Colonic mucosa (tissue), 4 donors: ENCODE results near the gene SELP. TPM values are rescaled to one million over a fixed set of nuclear protein-coding genes. Genes with fewer than 3 reads are reported as not detected.
A peak's percentile ranks its signal among the peaks of the same experiment; 100 is the strongest.

Experiments used
- DNase-seq: peaks from one replicate; pipeline ENCODE4 v3.0.0-alpha.2; 2020
- H3K27ac ChIP-seq: fragments of 200-600 bp; one replicate; pipeline ENCODE4 v1.8.0; 2021
- H3K27me3 ChIP-seq: fragments of 200-600 bp; one replicate; pipeline ENCODE4 v1.8.0; 2021
- H3K36me3 ChIP-seq: fragments of 200-600 bp; one replicate; pipeline ENCODE4 v1.8.0; 2021
- H3K4me1 ChIP-seq: fragments of 200-600 bp; one replicate; pipeline ENCODE4 v1.8.0; 2021; ENCODE audit warnings: mild to moderate bottlenecking
- H3K4me3 ChIP-seq: fragments of 200-600 bp; one replicate; pipeline ENCODE4 v1.8.0; 2021
- H3K9ac ChIP-seq, 2 donors: one replicate each; pipeline ENCODE4 v1.7.0; 2013; ENCODE audit warnings: control low read depth in 2 of 2, low read depth in 2 of 2, low read length in 2 of 2
- H3K9me3 ChIP-seq: fragments of 200-600 bp; one replicate; pipeline ENCODE4 v1.8.0; 2021
- CTCF ChIP-seq: fragments of 200-600 bp; IDR thresholded peaks from one replicate; pipeline ENCODE4 v1.8.0; 2022; ENCODE audit warnings: antibody characterized with exemption, mild to moderate bottlenecking
- intact Hi-C: fragments of 100-400 bp; cut with DNase I; formaldehyde crosslinking; loops from one replicate; pipeline ENCODE4 v1.14.1; 2022
- total RNA-seq, 2 donors: library from RNA; stranded (reverse); fragmentation: NEBNext Ultra II Directional in 1 of 2; extraction: Animal tissue kit (Norgen Biotek cat#: 25700) in 1 of 2; gene quantifications; one replicate each; pipeline ENCODE4 v1.2.1, GENCODE V29; 2021
- donor health status: healthy.
- donor health status: DM: no; HTN: no; CAD: no.
- donor health status: DM: no; HTN: no; CAD: no.

Gene SELP
- total RNA-seq, 2 donors from 2014 or later: 2.6 to 3.3 TPM

GRCh38 chr1:169586067-169586394, 43.9 kb downstream of the SELP start:
- Histone ChIP-seq H3K27ac (no peak overlapping the region), H3K36me3 (no peaks in the 10 kb centered on the region), H3K9me3 (no peaks in the 10 kb centered on the region), H3K9ac (peak overlapping the region; percentile 8 to 35), H3K27me3 (no peaks in the 10 kb centered on the region), H3K4me3 (no peak overlapping the region), H3K4me1 (no peaks in the 10 kb centered on the region)
- DNase-seq: no peak
- intact Hi-C loops: no loop called here
- TF ChIP-seq CTCF: no peak

- no peak overlapping the region for H3K9ac ChIP-seq
- H3K27me3 ChIP-seq: no peaks in the 10 kb centered on the region
- no peak overlapping the region for H3K4me3 ChIP-seq
- H3K9me3 ChIP-seq: no peaks in the 10 kb centered on the region
- no peaks in the 10 kb centered on the region for H3K36me3 ChIP-seq
- intact Hi-C loops: no loop called here
- TF ChIP-seq CTCF: no peak
- no peaks in the 10 kb centered on the region for H3K4me1 ChIP-seq
- no peak for DNase-seq
- no peak overlapping the region for H3K27ac ChIP-seq
Measured at GRCh38 chr1:169585181-169585580, 44.7 kb downstream of the SELP start.

DNA sequence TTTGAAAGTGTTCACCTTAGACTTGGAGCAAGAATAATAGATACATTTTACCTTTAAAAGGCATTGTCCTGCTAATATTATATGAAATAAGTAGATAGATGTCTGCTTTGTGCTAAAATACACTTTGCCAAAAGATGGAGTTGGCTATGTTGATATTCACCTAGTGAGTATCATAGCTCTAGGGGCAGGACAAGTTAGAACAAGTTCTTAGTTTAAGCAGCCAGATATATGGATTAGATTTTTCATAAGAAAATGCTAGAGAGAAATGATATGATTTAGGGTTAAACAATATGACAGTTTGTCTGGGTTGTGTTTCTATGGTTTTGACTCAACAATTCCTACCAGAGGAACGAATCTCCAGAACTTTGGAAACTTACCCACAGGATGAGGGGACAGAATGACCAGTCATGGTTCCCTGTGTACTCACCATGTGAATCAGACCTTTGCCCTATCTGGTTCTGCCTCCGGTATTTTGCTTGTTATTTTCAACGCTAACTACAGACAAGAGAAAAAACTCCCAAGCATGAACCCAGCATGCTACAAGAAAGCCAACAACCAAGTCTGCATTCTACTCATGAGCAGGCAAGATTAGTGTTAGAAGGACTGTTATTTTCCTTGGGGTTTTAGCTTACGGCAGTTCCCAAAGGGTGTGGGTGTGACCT, 45.3 kb downstream of the SELP start:
- H3K36me3 ChIP-seq: no peaks in the 10 kb centered on the region
- no peak overlapping the region for H3K9ac ChIP-seq
- no peak for DNase-seq
- no peak for TF ChIP-seq CTCF
- H3K27ac ChIP-seq: no peak overlapping the region
- H3K4me3 ChIP-seq: no peak overlapping the region
- no peaks in the 10 kb centered on the region for H3K9me3 ChIP-seq
- intact Hi-C loops: no loop called here
- H3K4me1 ChIP-seq: no peaks in the 10 kb centered on the region
- no peaks in the 10 kb centered on the region for H3K27me3 ChIP-seq

DNA sequence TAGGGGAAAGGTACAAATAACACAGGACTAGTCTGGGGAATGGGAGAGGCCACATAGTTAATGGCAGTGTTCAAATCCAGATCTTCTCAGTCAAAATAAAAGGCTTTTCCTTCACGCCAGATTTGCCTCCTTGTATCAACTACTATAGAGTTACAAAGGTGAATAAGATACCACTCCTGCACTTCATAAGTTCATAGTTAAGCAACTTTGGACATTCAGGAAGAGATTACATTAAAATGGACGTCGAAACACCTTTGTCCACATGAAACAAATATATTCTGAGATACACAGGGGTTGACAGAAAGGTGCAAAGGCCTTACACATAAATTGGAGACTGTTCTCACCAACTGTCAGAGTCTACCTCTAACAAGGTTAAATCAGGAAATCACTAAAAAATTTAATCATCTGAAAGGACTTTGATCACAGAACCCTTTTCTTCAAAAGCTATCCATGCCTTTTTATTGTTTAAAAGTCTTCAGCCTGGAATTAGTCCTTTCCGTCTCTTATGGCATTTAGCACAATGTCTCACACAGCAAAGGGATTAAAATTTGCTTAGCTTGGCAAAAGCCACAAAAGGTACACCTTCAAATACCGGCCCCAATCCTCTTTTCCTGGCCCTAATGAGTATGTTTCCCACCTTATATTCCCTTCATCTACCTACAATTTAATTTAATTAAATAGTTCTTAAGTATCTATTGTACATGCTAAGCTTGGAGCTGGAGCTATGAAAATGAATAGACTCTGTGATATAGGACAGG, 51.8 kb downstream of the SELP start:
- no peaks in the 10 kb centered on the region for H3K4me1 ChIP-seq
- TF ChIP-seq CTCF: no peak
- no peak for DNase-seq
- intact Hi-C loops: no loop called here
- H3K27ac ChIP-seq: no peak overlapping the region
- H3K36me3 ChIP-seq: no peaks in the 10 kb centered on the region
- H3K9me3 ChIP-seq: no peaks in the 10 kb centered on the region
- H3K9ac ChIP-seq: no peak overlapping the region
- no peak overlapping the region for H3K4me3 ChIP-seq
- H3K27me3 ChIP-seq: no peaks in the 10 kb centered on the region

DNA sequence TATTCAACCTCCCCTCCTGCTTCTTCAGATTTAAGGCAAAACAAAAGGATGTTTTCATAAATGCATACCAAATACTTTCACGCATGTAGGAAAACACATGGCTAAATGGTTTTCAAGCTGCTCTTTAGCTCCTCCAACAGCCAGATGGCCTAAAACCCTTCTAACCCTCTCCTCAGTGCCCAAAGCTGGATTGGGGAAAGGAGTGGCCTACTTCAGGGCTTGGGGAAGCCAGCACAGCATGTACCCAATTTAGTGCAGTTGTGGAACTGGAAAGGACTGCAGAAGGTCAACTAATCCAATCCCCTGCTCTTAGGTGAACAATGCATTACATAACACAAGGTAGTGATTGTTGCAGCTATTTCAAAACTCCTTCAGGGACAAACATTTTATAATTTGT, 53.0 kb downstream of the SELP start:
- Histone ChIP-seq H3K9ac (no peak overlapping the region), H3K27me3 (no peaks in the 10 kb centered on the region), H3K4me1 (no peaks in the 10 kb centered on the region), H3K36me3 (no peaks in the 10 kb centered on the region), H3K4me3 (no peak overlapping the region), H3K27ac (no peak overlapping the region), H3K9me3 (no peaks in the 10 kb centered on the region)
- no peak for DNase-seq
- intact Hi-C loops: no loop called here
- TF ChIP-seq CTCF: no peak
